WTC11 (cell line): ENCODE data around the gene B3GALT4. TPM values are rescaled to one million over a fixed set of nuclear protein-coding genes. Genes with fewer than 3 reads are reported as not detected.
A peak's percentile ranks its signal among the peaks of the same experiment; 100 is the strongest.

ENCODE experiments used
- ATAC-seq: fragments of 200-7000 bp; cut with Tn5 transposase; 2 replicates; pipeline ENCODE4 v1.10.0; 2021; ENCODE audit warnings: mild to moderate bottlenecking, moderate library complexity
- CTCF ChIA-PET: fragments of 300-600 bp; sonication (Branson Sonifier 250); formaldehyde crosslinking; loops from one replicate; lab custom pipeline; 2021; ENCODE audit warnings: antibody characterized with exemption; lab: Charles Lee
- POLR2A ChIA-PET: fragments of 350-600 bp; sonication (Branson Sonifier 250); formaldehyde crosslinking; loops from one replicate; lab custom pipeline; 2021; ENCODE audit warnings: antibody characterized with exemption; lab: Charles Lee
- DNase-seq: peaks from one replicate; pipeline ENCODE4 v3.0.0; 2021; ENCODE audit warnings: low spot score
- H3K27ac Mint-ChIP-seq: 2 replicates; pipeline ENCODE4 v1.8.0; 2021; ENCODE audit warnings: mixed read lengths
- H3K27me3 Mint-ChIP-seq: 2 replicates; pipeline ENCODE4 v1.8.0; 2021; ENCODE audit warnings: low read depth, mild to moderate bottlenecking, moderate library complexity, mixed read lengths
- H3K36me3 Mint-ChIP-seq: 2 replicates; pipeline ENCODE4 v1.8.0; 2021; ENCODE audit warnings: mixed read lengths
- H3K4me1 Mint-ChIP-seq: 2 replicates; pipeline ENCODE4 v1.8.0; 2022; ENCODE audit warnings: mixed read lengths
- H3K4me3 Mint-ChIP-seq: 2 replicates; pipeline ENCODE4 v1.8.0; 2021; ENCODE audit warnings: mild to moderate bottlenecking, moderate library complexity, mixed read lengths
- H3K9me3 Mint-ChIP-seq: 2 replicates; pipeline ENCODE4 v1.8.0; 2021; ENCODE audit warnings: mixed read lengths
- CBFB ChIP-seq: sonication (generic); formaldehyde crosslinking; IDR thresholded peaks from 2 replicates; pipeline ENCODE4 v1.8.1; 2022; ENCODE audit warnings: mild to moderate bottlenecking, low read depth, missing genetic modification reagents
- FOXP1 ChIP-seq: sonication (generic); formaldehyde crosslinking; IDR thresholded peaks from 2 replicates; pipeline ENCODE4 v1.8.0; 2022; ENCODE audit warnings: missing genetic modification reagents, mild to moderate bottlenecking, moderate library complexity, borderline replicate concordance
- RELA ChIP-seq: sonication (generic); formaldehyde crosslinking; IDR thresholded peaks from 2 replicates; pipeline ENCODE4 v1.8.1; 2022; ENCODE audit warnings: missing genetic modification reagents, mild to moderate bottlenecking, borderline replicate concordance
- SP1 ChIP-seq: sonication (generic); formaldehyde crosslinking; conservative IDR thresholded peaks from 2 replicates; pipeline ENCODE4 v1.8.1; 2022; ENCODE audit warnings: missing genetic modification reagents
- TP53 ChIP-seq: sonication (generic); formaldehyde crosslinking; IDR thresholded peaks from 2 replicates; pipeline ENCODE4 v1.8.1; 2023; ENCODE audit warnings: mild to moderate bottlenecking, missing genetic modification reagents
- ZBTB21 ChIP-seq: sonication (generic); formaldehyde crosslinking; IDR thresholded peaks from 2 replicates; pipeline ENCODE4 v1.8.1; 2023; ENCODE audit warnings: mild to moderate bottlenecking, missing genetic modification reagents, borderline replicate concordance
- ZNF671 ChIP-seq: fragments of 250-450 bp; sonication (Bioruptor Pico); IDR thresholded peaks from 2 replicates; pipeline ENCODE4 v1.8.0; 2021; ENCODE audit warnings: mild to moderate bottlenecking
- total RNA-seq: library from RNA; stranded (reverse); gene quantifications from 3 replicates; pipeline ENCODE4 v1.2.3, GENCODE V29; 2021
- TF ChIP-seq, protein P1 (sequence below): fragments of 250-450 bp; sonication (Bioruptor Pico); IDR thresholded peaks from 2 replicates; pipeline ENCODE4 v2.1.2; 2022; ENCODE audit warnings: mild to moderate bottlenecking, moderate library complexity
- TF ChIP-seq, protein P2 (sequence below): sonication (generic); formaldehyde crosslinking; IDR thresholded peaks from 2 replicates; pipeline ENCODE4 v1.8.0; 2022; ENCODE audit warnings: missing genetic modification reagents
- TF ChIP-seq, protein P3 (sequence below): sonication (generic); formaldehyde crosslinking; IDR thresholded peaks from 2 replicates; pipeline ENCODE4 v1.8.1; 2023; ENCODE audit warnings: mild to moderate bottlenecking, missing genetic modification reagents, moderate library complexity
- TF ChIP-seq, protein P4 (sequence below): sonication (generic); formaldehyde crosslinking; conservative IDR thresholded peaks from 2 replicates; pipeline ENCODE4 v1.8.1; 2022; ENCODE audit warnings: mild to moderate bottlenecking, missing genetic modification reagents
- TF ChIP-seq, protein P5 (sequence below): fragments of 250-450 bp; sonication (Bioruptor Pico); IDR thresholded peaks from 2 replicates; pipeline ENCODE4 v1.9.0; 2021; ENCODE audit warnings: moderate library complexity, mild to moderate bottlenecking, inconsistent platforms, borderline replicate concordance
- TF ChIP-seq, protein P6 (sequence below): sonication (generic); formaldehyde crosslinking; IDR thresholded peaks from 2 replicates; pipeline ENCODE4 v1.8.1; 2023; ENCODE audit warnings: mild to moderate bottlenecking, missing genetic modification reagents
- TF ChIP-seq, protein P7 (sequence below): sonication (generic); formaldehyde crosslinking; conservative IDR thresholded peaks from 2 replicates; pipeline ENCODE4 v1.8.1; 2023; ENCODE audit warnings: mild to moderate bottlenecking, low read depth, missing genetic modification reagents, moderate library complexity

Gene B3GALT4
- total RNA-seq, 1 experiment from 2014 or later = 4.1 TPM

DNA sequence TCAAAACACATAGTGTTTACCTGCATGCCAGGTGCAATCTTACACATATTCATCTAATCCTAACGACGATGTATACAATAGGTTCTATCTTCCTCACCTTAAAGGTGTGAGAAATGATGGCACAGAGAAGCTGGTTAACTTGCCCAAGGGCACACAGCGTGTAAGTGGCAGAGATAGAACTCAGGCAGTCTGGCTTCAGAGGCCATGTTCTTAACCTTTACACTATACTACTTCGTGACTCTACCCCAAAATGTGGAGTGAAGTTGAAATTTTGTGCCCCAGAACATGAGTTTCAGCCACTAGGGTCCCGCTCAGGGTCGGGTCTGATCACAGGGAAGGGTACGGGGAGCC, 5.8 kb upstream of the B3GALT4 start:
- H3K4me3 Mint-ChIP-seq = peak overlapping the region; percentile 96
- H3K4me1 Mint-ChIP-seq = peaks cover 44% of the 10 kb centered on the region
- DNase-seq (no peak), ATAC-seq (peak; percentile 8)
- POLR2A ChIA-PET = interaction anchor here (0.5 to 2.1 kb wide), 9 partner anchors 8 to 299 kb away, joined by 3 to 8 read pairs (median 5); partner anchors contain the start of gene RING1
- no peaks in the 10 kb centered on the region for H3K9me3 Mint-ChIP-seq
- H3K27ac Mint-ChIP-seq = peak overlapping the region; percentile 100
- TF ChIP-seq, protein P1, sequence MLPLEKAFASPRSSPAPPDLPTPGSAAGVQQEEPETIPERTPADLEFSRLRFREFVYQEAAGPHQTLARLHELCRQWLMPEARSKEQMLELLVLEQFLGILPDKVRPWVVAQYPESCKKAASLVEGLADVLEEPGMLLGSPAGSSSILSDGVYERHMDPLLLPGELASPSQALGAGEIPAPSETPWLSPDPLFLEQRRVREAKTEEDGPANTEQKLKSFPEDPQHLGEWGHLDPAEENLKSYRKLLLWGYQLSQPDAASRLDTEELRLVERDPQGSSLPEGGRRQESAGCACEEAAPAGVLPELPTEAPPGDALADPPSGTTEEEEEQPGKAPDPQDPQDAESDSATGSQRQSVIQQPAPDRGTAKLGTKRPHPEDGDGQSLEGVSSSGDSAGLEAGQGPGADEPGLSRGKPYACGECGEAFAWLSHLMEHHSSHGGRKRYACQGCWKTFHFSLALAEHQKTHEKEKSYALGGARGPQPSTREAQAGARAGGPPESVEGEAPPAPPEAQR (CRISPR knock-in tag) = no peak
- TF ChIP-seq, protein P2, sequence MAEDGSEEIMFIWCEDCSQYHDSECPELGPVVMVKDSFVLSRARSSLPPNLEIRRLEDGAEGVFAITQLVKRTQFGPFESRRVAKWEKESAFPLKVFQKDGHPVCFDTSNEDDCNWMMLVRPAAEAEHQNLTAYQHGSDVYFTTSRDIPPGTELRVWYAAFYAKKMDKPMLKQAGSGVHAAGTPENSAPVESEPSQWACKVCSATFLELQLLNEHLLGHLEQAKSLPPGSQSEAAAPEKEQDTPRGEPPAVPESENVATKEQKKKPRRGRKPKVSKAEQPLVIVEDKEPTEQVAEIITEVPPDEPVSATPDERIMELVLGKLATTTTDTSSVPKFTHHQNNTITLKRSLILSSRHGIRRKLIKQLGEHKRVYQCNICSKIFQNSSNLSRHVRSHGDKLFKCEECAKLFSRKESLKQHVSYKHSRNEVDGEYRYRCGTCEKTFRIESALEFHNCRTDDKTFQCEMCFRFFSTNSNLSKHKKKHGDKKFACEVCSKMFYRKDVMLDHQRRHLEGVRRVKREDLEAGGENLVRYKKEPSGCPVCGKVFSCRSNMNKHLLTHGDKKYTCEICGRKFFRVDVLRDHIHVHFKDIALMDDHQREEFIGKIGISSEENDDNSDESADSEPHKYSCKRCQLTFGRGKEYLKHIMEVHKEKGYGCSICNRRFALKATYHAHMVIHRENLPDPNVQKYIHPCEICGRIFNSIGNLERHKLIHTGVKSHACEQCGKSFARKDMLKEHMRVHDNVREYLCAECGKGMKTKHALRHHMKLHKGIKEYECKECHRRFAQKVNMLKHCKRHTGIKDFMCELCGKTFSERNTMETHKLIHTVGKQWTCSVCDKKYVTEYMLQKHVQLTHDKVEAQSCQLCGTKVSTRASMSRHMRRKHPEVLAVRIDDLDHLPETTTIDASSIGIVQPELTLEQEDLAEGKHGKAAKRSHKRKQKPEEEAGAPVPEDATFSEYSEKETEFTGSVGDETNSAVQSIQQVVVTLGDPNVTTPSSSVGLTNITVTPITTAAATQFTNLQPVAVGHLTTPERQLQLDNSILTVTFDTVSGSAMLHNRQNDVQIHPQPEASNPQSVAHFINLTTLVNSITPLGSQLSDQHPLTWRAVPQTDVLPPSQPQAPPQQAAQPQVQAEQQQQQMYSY = no peak
- TF ChIP-seq SP1 (CRISPR knock-in tag) = no peak
- no peak for TF ChIP-seq ZNF671 (CRISPR knock-in tag)
- TF ChIP-seq ZBTB21 = no peak
- no peak for TF ChIP-seq RELA (CRISPR knock-in tag)
- no peak for TF ChIP-seq CBFB (CRISPR knock-in tag)
- TF ChIP-seq, protein P3, sequence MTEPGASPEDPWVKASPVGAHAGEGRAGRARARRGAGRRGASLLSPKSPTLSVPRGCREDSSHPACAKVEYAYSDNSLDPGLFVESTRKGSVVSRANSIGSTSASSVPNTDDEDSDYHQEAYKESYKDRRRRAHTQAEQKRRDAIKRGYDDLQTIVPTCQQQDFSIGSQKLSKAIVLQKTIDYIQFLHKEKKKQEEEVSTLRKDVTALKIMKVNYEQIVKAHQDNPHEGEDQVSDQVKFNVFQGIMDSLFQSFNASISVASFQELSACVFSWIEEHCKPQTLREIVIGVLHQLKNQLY (CRISPR knock-in tag) = no peak
- TF ChIP-seq, protein P4, sequence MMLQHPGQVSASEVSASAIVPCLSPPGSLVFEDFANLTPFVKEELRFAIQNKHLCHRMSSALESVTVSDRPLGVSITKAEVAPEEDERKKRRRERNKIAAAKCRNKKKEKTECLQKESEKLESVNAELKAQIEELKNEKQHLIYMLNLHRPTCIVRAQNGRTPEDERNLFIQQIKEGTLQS (CRISPR knock-in tag) = no peak
- no peak for TF ChIP-seq FOXP1 (CRISPR knock-in tag)
- TF ChIP-seq, protein P5, sequence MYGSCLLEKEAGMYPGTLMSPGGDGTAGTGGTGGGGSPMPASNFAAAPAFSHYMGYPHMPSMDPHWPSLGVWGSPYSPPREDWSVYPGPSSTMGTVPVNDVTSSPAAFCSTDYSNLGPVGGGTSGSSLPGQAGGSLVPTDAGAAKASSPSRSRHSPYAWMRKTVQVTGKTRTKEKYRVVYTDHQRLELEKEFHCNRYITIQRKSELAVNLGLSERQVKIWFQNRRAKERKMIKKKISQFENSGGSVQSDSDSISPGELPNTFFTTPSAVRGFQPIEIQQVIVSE (CRISPR knock-in tag) = no peak
- no peak for TF ChIP-seq TP53 (CRISPR knock-in tag)
- TF ChIP-seq, protein P6, sequence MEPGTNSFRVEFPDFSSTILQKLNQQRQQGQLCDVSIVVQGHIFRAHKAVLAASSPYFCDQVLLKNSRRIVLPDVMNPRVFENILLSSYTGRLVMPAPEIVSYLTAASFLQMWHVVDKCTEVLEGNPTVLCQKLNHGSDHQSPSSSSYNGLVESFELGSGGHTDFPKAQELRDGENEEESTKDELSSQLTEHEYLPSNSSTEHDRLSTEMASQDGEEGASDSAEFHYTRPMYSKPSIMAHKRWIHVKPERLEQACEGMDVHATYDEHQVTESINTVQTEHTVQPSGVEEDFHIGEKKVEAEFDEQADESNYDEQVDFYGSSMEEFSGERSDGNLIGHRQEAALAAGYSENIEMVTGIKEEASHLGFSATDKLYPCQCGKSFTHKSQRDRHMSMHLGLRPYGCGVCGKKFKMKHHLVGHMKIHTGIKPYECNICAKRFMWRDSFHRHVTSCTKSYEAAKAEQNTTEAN (CRISPR knock-in tag) = no peak
- TF ChIP-seq, protein P7, sequence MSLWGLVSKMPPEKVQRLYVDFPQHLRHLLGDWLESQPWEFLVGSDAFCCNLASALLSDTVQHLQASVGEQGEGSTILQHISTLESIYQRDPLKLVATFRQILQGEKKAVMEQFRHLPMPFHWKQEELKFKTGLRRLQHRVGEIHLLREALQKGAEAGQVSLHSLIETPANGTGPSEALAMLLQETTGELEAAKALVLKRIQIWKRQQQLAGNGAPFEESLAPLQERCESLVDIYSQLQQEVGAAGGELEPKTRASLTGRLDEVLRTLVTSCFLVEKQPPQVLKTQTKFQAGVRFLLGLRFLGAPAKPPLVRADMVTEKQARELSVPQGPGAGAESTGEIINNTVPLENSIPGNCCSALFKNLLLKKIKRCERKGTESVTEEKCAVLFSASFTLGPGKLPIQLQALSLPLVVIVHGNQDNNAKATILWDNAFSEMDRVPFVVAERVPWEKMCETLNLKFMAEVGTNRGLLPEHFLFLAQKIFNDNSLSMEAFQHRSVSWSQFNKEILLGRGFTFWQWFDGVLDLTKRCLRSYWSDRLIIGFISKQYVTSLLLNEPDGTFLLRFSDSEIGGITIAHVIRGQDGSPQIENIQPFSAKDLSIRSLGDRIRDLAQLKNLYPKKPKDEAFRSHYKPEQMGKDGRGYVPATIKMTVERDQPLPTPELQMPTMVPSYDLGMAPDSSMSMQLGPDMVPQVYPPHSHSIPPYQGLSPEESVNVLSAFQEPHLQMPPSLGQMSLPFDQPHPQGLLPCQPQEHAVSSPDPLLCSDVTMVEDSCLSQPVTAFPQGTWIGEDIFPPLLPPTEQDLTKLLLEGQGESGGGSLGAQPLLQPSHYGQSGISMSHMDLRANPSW (CRISPR knock-in tag) = no peak
- H3K27me3 Mint-ChIP-seq = no peaks in the 10 kb centered on the region
- peaks cover 67% of the 10 kb centered on the region for H3K36me3 Mint-ChIP-seq
- CTCF ChIA-PET = interaction anchor here (2.1 to 2.4 kb wide), 2 partner anchors 22 to 47 kb away, joined by 6 to 10 read pairs; partner anchors contain the start of gene ZBTB22
